Uterus (tissue), 2 donors: ENCODE measurements around the gene DAZL.

Experiments
- POLR2A ChIP-seq, 2 donors: fragments of 450-650 bp; IDR thresholded peaks; one replicate each; pipeline ENCODE4 v1.6.1; 2016; ENCODE audit warnings: antibody characterized with exemption in 2 of 2, mild to moderate bottlenecking in 1 of 2, moderate library complexity in 1 of 2
- TF ChIP-seq, protein P1 (sequence below), 4 experiments: fragments of 200-600 bp in 2 of 4; fragments of 450-650 bp in 2 of 4; sonication (generic) in 2 of 4; IDR thresholded peaks; one replicate each; pipeline ENCODE4 v1.5.1; 2016 to 2019; ENCODE audit warnings: antibody characterized with exemption in 4 of 4, mild to moderate bottlenecking in 2 of 4, moderate library complexity in 1 of 4

DNA sequence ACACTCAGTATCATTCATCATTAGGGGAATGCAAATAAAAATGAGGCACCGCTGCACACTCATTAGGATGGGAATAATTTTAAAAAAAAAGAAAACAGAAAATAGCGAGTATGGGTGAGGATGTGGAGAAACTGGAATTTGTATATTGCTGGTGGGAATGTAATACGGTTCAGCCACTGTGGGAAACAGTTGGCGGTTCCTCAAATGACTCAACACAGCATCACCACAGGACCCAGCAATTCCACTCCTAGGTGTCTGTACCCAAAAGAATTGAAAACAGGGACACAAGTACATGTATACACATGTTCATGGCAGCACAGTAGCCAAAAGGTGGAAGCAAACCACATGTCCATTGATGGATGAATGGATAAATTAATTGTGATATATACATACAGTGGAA, 56.5 kb downstream of the DAZL start:
- no peak for TF ChIP-seq POLR2A (IDR thresholded peaks at IDR 0.05)
- TF ChIP-seq, protein P1, sequence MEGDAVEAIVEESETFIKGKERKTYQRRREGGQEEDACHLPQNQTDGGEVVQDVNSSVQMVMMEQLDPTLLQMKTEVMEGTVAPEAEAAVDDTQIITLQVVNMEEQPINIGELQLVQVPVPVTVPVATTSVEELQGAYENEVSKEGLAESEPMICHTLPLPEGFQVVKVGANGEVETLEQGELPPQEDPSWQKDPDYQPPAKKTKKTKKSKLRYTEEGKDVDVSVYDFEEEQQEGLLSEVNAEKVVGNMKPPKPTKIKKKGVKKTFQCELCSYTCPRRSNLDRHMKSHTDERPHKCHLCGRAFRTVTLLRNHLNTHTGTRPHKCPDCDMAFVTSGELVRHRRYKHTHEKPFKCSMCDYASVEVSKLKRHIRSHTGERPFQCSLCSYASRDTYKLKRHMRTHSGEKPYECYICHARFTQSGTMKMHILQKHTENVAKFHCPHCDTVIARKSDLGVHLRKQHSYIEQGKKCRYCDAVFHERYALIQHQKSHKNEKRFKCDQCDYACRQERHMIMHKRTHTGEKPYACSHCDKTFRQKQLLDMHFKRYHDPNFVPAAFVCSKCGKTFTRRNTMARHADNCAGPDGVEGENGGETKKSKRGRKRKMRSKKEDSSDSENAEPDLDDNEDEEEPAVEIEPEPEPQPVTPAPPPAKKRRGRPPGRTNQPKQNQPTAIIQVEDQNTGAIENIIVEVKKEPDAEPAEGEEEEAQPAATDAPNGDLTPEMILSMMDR (IDR thresholded peaks at IDR 0.05) = no peak
